Osteocyte (in vitro differentiated cells): Measurements from ENCODE around the gene NGEF. TPM values are rescaled to one million over a fixed set of nuclear protein-coding genes. Genes with fewer than 3 reads are reported as not detected.

ENCODE experiments used
- DNase-seq: peaks from one replicate; pipeline ENCODE4 v3.0.0; 2021; ENCODE audit warnings: mixed read lengths; ENCODE audit not compliant: unreplicated experiment; ENCODE audit errors: extremely low spot score
- H3K27ac Mint-ChIP-seq: one replicate; pipeline ENCODE4 v1.8.0; 2021; ENCODE audit warnings: mild to moderate bottlenecking, mixed read lengths; ENCODE audit not compliant: unreplicated experiment
- H3K27me3 Mint-ChIP-seq: one replicate; pipeline ENCODE4 v1.8.0; 2021; ENCODE audit warnings: mixed read lengths; ENCODE audit not compliant: unreplicated experiment
- H3K36me3 Mint-ChIP-seq: one replicate; pipeline ENCODE4 v1.8.0; 2021; ENCODE audit warnings: mixed read lengths; ENCODE audit not compliant: unreplicated experiment
- H3K4me1 Mint-ChIP-seq: one replicate; pipeline ENCODE4 v1.8.0; 2021; ENCODE audit warnings: mixed read lengths; ENCODE audit not compliant: unreplicated experiment
- H3K4me3 Mint-ChIP-seq: one replicate; pipeline ENCODE4 v1.8.0; 2021; ENCODE audit warnings: mild to moderate bottlenecking, moderate library complexity, mixed read lengths; ENCODE audit not compliant: unreplicated experiment
- H3K9me3 Mint-ChIP-seq: one replicate; pipeline ENCODE4 v1.8.0; 2021; ENCODE audit warnings: mixed read lengths; ENCODE audit not compliant: unreplicated experiment
- CTCF ChIP-seq: fragments of 200-600 bp; sonication (generic); IDR thresholded peaks from 2 replicates; pipeline ENCODE4 v1.5.0; 2021; ENCODE audit warnings: antibody characterized with exemption, mild to moderate bottlenecking, moderate library complexity
- total RNA-seq: library from RNA; stranded (reverse); gene quantifications from 2 replicates; pipeline ENCODE4 v1.2.1, GENCODE V29; 2021

Gene NGEF
- total RNA-seq, 1 donor from 2014 or later = 0.27 TPM

- H3K27me3 Mint-ChIP-seq = peaks cover 7% of the 10 kb centered on the region
- H3K9me3 Mint-ChIP-seq = no peaks in the 10 kb centered on the region
- peaks cover 4% of the 10 kb centered on the region for H3K4me1 Mint-ChIP-seq
- H3K27ac Mint-ChIP-seq = no peak overlapping the region
- peak; percentile 27 for TF ChIP-seq CTCF
- DNase-seq = no peak
- no peak overlapping the region for H3K4me3 Mint-ChIP-seq
- H3K36me3 Mint-ChIP-seq = no peaks in the 10 kb centered on the region
Observed at GRCh38 chr2:232876161-232876977, 136.7 kb downstream of the NGEF start.

- H3K27ac Mint-ChIP-seq = no peak overlapping the region
- H3K9me3 Mint-ChIP-seq = no peaks in the 10 kb centered on the region
- H3K4me3 Mint-ChIP-seq = peak overlapping the region; percentile 60
- no peak for TF ChIP-seq CTCF
- H3K36me3 Mint-ChIP-seq = no peaks in the 10 kb centered on the region
- peaks cover 4% of the 10 kb centered on the region for H3K4me1 Mint-ChIP-seq
- peaks cover 7% of the 10 kb centered on the region for H3K27me3 Mint-ChIP-seq
- no peak for DNase-seq
Observed at GRCh38 chr2:232875256-232876121, 137.6 kb downstream of the NGEF start.

- Mint-ChIP-seq H3K36me3 (no peaks in the 10 kb centered on the region), H3K4me1 (peaks cover 4% of the 10 kb centered on the region), H3K27me3 (peaks cover 7% of the 10 kb centered on the region), H3K4me3 (peak overlapping the region; percentile 60), H3K27ac (no peak overlapping the region), H3K9me3 (no peaks in the 10 kb centered on the region)
- no peak for DNase-seq
- TF ChIP-seq CTCF = no peak
Observed at GRCh38 chr2:232874677-232875223, 138.3 kb downstream of the NGEF start.

- Mint-ChIP-seq H3K9me3 (no peaks in the 10 kb centered on the region), H3K27ac (no peak overlapping the region), H3K27me3 (peaks cover 7% of the 10 kb centered on the region), H3K4me1 (peaks cover 4% of the 10 kb centered on the region), H3K36me3 (no peaks in the 10 kb centered on the region), H3K4me3 (no peak overlapping the region)
- no peak for TF ChIP-seq CTCF
- DNase-seq = no peak
Observed at GRCh38 chr2:232873909-232874641, 139.0 kb downstream of the NGEF start.
